ENCODE results near the gene SLC23A2.
"Not testable (repeated sequence)": the region's sequence is repeated elsewhere in the genome, so short reads cannot be mapped to it uniquely, and the experiment has no call there.

The SLC23A2 gene

DNA sequence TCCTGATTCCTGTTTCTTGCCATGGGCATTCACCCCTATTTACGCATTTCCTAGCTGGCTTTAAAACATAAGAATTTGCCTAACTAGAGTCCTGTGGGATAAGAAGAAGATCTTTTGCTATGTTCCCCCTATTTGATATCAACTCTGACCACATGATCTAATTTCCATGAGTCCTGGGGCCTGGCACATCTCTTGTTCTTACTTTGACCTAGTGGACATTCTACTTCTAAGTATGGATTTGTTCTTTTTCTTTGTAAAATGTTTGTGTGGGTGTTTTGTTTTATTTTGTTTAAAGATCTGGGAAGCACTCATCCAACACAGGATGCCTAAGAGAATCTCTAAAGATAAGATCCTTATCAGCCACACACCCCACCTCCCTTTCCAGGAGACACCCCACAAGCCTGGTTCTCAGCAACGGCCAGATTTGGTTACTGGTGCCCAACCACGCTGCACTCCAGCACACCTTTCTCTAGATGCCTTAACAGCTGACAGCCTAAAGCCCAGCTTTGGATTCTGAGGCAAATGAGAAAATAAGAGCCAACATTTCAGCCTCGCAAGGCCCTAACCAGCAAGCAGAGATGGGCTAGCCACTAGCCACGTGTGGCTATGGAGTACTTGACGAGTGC lies 74.7 kb downstream of the SLC23A2 start:
- Histone ChIP-seq H3K27ac (ENCODE audit: low read length) (peak overlapping the region; percentile 46), H3K36me3 (ENCODE audit: control insufficient read depth in 1 of 2, insufficient read depth in 2 of 2, low read length in 2 of 2) (peaks cover 0 to 4% of the 10 kb centered on the region in 2 donors), H3K9me3 (ENCODE audit: control insufficient read depth in 1 of 2, low read length in 2 of 2) (no peaks in the 10 kb centered on the region), H3K4me3 (ENCODE audit: low read depth in 1 of 2, low read length in 2 of 2) (no peak overlapping the region), H3K27me3 (ENCODE audit: low read depth, low read length) (no peaks in the 10 kb centered on the region), H3K4me1 (ENCODE audit: control insufficient read depth in 1 of 2, insufficient read depth in 2 of 2, low read length in 2 of 2) (peaks cover 0 to 10% of the 10 kb centered on the region in 2 donors)

DNA sequence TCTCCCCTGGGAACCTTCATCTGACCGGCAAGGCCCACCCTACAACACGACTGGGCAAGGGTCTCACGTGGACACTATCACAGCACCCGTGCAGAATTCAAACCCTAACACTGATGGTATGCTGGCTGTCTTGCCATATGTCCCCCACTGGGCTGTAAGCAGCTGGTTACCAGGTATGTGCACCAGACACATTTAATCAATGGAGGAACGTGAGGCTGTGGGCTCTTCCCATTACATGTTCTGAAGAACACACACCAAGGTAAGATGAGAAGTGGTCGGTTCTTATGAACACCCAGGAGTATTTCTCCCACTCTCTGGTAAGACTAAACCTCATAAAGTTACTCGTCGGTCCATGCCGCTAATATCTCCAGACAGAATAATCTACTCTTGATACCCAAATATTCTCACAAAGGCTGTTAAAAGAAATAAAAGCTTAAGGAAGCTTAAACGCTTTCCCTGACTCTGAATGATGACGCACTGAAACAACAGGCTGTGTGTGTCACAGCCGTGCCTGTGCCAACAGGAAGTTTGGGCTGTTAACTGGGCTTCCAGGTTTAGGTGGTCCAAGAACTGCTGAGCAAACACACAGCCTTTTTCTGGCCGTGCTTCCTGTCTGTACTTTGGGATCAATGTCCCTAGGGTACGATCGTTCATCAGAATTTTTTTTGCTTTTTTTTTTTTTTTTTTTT lies 75.3 kb downstream of the SLC23A2 start:
- peaks cover 0 to 10% of the 10 kb centered on the region in 2 donors for H3K4me1 ChIP-seq (ENCODE audit: control insufficient read depth in 1 of 2, insufficient read depth in 2 of 2, low read length in 2 of 2)
- H3K4me3 ChIP-seq (ENCODE audit: low read depth in 1 of 2, low read length in 2 of 2) = no peak overlapping the region
- H3K27me3 ChIP-seq (ENCODE audit: low read depth, low read length) = no peaks in the 10 kb centered on the region
- H3K9me3 ChIP-seq (ENCODE audit: control insufficient read depth in 1 of 2, low read length in 2 of 2) = no peaks in the 10 kb centered on the region
- H3K27ac ChIP-seq (ENCODE audit: low read length) = peak overlapping the region; percentile 46
- no peaks in the 10 kb centered on the region for H3K36me3 ChIP-seq (ENCODE audit: control insufficient read depth in 1 of 2, insufficient read depth in 2 of 2, low read length in 2 of 2)

DNA sequence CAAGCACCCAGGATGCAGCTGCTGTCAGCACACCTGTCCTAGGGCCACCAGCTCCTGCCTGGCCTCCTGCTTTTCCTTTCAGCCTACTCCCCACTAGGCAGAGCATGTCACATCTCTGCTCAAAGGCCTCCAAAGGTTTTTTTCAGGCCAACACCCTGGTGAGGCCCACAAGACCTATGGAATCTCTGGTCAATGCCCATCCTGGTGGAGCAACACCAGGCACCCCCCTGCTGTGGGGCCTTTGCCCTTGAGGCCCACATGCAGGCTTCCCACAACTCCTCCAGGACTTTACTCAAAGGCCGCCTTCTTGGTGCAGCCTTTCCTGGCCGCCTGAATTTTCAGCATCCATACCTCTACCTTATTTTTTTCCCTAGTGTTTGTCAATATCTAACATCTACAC lies 76.9 kb downstream of the SLC23A2 start:
- H3K9me3 ChIP-seq (ENCODE audit: control insufficient read depth in 1 of 2, low read length in 2 of 2) = no peaks in the 10 kb centered on the region
- no peaks in the 10 kb centered on the region for H3K27me3 ChIP-seq (ENCODE audit: low read depth, low read length)
- H3K4me1 ChIP-seq (ENCODE audit: control insufficient read depth in 1 of 2, insufficient read depth in 2 of 2, low read length in 2 of 2) = peaks cover 0 to 10% of the 10 kb centered on the region in 2 donors
- no peak overlapping the region for H3K4me3 ChIP-seq (ENCODE audit: low read depth in 1 of 2, low read length in 2 of 2)
- no peak overlapping the region for H3K27ac ChIP-seq (ENCODE audit: low read length)
- H3K36me3 ChIP-seq (ENCODE audit: control insufficient read depth in 1 of 2, insufficient read depth in 2 of 2, low read length in 2 of 2) = no peaks in the 10 kb centered on the region

DNA sequence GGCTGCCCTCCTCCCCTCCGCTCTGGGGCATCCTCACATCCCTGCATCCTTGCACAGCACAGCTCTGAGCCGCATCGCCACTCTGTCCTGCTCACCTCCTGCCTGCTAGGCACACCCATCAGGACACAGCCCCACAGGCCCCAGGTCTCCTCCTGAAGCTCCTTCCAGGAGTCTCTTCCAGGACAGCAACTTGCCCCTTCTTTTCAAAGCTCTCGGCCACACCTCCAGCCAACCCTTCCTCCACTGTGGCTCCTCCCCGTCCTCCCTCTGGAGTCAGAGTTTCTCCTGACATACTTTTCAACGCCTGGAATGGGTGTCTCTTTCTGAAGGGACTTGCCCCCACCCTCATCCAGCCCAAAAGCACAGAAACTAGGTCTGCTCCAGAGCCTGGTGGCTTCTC lies 77.3 kb downstream of the SLC23A2 start:
- Histone ChIP-seq H3K27me3 (ENCODE audit: low read depth, low read length) (no peaks in the 10 kb centered on the region), H3K27ac (ENCODE audit: low read length) (no peak overlapping the region), H3K9me3 (ENCODE audit: control insufficient read depth in 1 of 2, low read length in 2 of 2) (no peaks in the 10 kb centered on the region), H3K4me3 (ENCODE audit: low read depth in 1 of 2, low read length in 2 of 2) (no peak overlapping the region), H3K36me3 (ENCODE audit: control insufficient read depth in 1 of 2, insufficient read depth in 2 of 2, low read length in 2 of 2) (no peaks in the 10 kb centered on the region), H3K4me1 (ENCODE audit: control insufficient read depth in 1 of 2, insufficient read depth in 2 of 2, low read length in 2 of 2) (peaks cover 0 to 10% of the 10 kb centered on the region in 2 donors)

DNA sequence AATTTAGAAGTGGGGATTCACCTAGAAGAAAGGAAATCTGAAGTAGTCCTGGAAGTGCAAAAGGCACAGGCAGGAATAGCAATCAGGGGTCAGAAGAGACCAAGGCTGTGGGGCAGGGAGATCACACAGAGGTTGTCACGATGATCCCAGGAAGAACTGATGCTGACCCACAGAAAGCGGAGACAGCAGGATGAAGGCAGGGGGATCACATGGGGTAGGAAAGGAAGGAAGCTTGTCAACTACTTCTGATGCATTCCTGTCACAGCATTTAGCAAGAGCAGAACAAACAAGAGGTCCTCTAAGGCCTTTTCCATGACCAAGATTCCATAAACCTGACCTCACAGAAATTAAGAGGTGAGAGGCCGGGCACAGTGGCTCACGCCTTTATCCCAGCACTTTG lies 79.1 kb downstream of the SLC23A2 start:
- H3K27ac ChIP-seq (ENCODE audit: low read length) = no peak overlapping the region

DNA sequence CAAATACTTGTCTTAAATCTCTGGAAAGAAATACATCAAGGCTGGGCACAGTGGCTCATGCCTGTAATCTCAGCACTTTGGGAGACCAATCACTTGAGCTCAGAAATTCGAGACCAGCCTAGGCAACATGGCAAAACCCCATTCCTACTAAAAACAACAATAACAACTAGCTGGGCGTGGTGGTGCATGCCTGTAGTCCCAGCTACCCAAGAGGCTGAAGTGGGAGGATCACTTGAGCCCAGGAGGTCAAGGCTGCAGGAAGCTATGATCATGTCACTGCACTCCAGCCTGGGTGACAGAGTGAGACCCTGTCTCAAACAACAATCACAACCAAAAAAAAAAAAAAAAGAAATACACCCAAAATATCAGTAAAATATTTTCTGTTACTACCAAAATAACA lies 80.0 kb downstream of the SLC23A2 start:
- H3K27ac ChIP-seq (ENCODE audit: low read length); H3K4me3 ChIP-seq (ENCODE audit: low read depth in 1 of 2, low read length in 2 of 2); H3K9me3 ChIP-seq (ENCODE audit: control insufficient read depth in 1 of 2, low read length in 2 of 2); H3K4me1 ChIP-seq (ENCODE audit: control insufficient read depth in 1 of 2, insufficient read depth in 2 of 2, low read length in 2 of 2); H3K27me3 ChIP-seq (ENCODE audit: low read depth, low read length); H3K36me3 ChIP-seq (ENCODE audit: control insufficient read depth in 1 of 2, insufficient read depth in 2 of 2, low read length in 2 of 2): not testable (repeated sequence)

More for the DNA sequence above, 79.1 kb downstream of the SLC23A2 start:
- Histone ChIP-seq H3K9me3 (ENCODE audit: control insufficient read depth in 1 of 2, low read length in 2 of 2) (no peaks in the 10 kb centered on the region), H3K4me1 (ENCODE audit: control insufficient read depth in 1 of 2, insufficient read depth in 2 of 2, low read length in 2 of 2) (peaks cover 5 to 9% of the 10 kb centered on the region in 2 donors), H3K4me3 (ENCODE audit: low read depth in 1 of 2, low read length in 2 of 2) (no peak overlapping the region), H3K36me3 (ENCODE audit: control insufficient read depth in 1 of 2, insufficient read depth in 2 of 2, low read length in 2 of 2) (no peaks in the 10 kb centered on the region), H3K27me3 (ENCODE audit: low read depth, low read length) (no peaks in the 10 kb centered on the region)

DNA sequence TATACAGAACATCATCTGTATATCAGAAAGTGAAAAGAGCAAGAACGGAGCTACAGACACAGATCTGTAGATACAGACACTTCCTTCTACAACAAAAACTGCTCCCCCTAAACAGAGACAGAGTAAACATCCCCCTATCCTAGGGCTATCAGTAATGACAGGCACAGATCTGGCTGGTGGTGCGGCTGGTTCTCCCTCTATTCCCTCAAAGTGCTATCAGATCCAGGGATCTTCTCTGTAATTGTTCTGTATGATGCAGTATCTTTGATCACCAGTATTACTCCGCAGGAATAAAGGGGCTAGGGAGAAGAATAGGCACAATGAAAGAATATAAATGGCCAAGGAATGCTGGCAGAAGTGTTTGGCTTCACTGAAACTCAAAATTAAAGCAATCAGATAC lies 80.7 kb downstream of the SLC23A2 start:
- Histone ChIP-seq H3K4me1 (ENCODE audit: control insufficient read depth in 1 of 2, insufficient read depth in 2 of 2, low read length in 2 of 2) (peaks cover 0 to 5% of the 10 kb centered on the region in 2 donors), H3K27ac (ENCODE audit: low read length) (no peak overlapping the region), H3K4me3 (ENCODE audit: low read depth in 1 of 2, low read length in 2 of 2) (no peak overlapping the region), H3K36me3 (ENCODE audit: control insufficient read depth in 1 of 2, insufficient read depth in 2 of 2, low read length in 2 of 2) (no peaks in the 10 kb centered on the region), H3K9me3 (ENCODE audit: control insufficient read depth in 1 of 2, low read length in 2 of 2) (no peaks in the 10 kb centered on the region), H3K27me3 (ENCODE audit: low read depth, low read length) (no peaks in the 10 kb centered on the region)

DNA sequence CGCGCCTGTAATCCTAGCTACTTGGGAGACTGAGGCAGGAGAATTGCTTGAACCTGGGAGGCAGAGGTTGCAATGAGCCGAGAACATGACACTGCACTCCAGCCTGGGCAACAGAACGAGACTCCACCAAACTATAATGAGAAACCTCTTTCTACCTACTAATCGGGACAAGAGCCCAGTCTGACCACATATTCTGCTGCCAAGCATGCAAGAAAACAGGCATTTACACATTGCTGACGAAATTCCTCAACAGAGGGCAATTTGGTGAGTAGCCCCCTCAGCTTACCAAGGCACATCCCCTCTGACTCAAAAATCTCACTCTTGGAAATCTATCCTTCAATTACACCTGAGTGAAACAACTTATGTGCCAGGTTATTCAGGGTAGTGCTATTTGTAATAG lies 81.2 kb downstream of the SLC23A2 start:
- no peak overlapping the region for H3K27ac ChIP-seq (ENCODE audit: low read length)
- H3K4me3 ChIP-seq (ENCODE audit: low read depth in 1 of 2, low read length in 2 of 2) = no peak overlapping the region
- no peaks in the 10 kb centered on the region for H3K9me3 ChIP-seq (ENCODE audit: control insufficient read depth in 1 of 2, low read length in 2 of 2)
- H3K36me3 ChIP-seq (ENCODE audit: control insufficient read depth in 1 of 2, insufficient read depth in 2 of 2, low read length in 2 of 2) = no peaks in the 10 kb centered on the region
- peaks cover 0 to 5% of the 10 kb centered on the region in 2 donors for H3K4me1 ChIP-seq (ENCODE audit: control insufficient read depth in 1 of 2, insufficient read depth in 2 of 2, low read length in 2 of 2)
- no peaks in the 10 kb centered on the region for H3K27me3 ChIP-seq (ENCODE audit: low read depth, low read length)

DNA sequence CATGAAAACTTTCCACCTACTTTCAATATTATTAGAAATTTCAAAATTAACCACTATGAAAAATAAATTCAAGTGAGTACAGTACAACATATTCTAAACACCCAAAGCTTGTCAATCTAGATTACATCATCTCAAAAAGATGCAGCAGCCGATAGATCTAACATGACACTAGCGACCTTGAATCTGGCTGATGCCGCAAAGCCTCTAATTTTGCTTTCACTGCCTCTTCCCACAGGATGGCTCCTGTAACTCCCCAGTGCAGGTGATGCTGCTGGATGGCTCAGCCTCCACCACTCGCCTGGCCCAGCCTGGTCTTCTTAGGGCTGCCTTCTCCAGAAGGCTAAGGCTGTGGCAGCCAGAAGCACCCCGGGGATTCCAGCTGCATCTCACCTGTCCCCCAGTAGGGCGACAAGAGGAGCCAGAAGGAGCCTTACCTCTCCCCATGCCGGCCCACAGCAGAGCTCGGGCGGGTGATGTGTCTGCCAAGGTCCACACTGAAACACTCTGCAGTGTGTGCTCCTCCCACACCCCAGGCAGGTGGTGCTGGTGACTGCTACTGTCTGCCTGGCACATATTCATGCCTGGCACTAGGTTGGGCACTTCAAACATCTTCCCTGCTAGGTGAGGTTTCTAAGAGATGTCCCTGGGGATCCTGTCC lies 82.1 kb downstream of the SLC23A2 start:
- Histone ChIP-seq H3K27ac (ENCODE audit: low read length) (no peak overlapping the region), H3K4me1 (ENCODE audit: control insufficient read depth in 1 of 2, insufficient read depth in 2 of 2, low read length in 2 of 2) (peaks cover 0 to 5% of the 10 kb centered on the region in 2 donors)

DNA sequence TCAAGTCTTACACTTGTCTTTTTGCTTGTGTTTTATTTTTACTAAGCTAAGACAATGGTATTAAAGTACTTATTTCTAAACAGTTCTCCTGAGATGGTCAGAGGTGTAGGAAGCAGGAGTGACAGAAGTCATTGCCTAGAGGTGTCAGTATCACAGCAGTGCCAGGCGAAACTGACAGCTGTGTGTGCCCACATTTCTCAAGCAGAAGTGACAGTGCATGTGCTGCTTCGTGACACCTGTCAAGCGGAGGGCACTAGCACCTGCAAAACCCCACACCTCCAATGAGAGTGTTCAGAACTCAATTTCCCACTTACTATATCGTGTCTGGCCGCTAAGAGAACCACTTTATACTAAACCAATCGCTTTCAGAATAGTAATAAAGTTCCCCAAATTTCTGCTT lies 82.8 kb downstream of the SLC23A2 start:
- Histone ChIP-seq H3K4me1 (ENCODE audit: control insufficient read depth in 1 of 2, insufficient read depth in 2 of 2, low read length in 2 of 2) (peaks cover 0 to 5% of the 10 kb centered on the region in 2 donors), H3K27me3 (ENCODE audit: low read depth, low read length) (no peaks in the 10 kb centered on the region), H3K36me3 (ENCODE audit: control insufficient read depth in 1 of 2, insufficient read depth in 2 of 2, low read length in 2 of 2) (no peaks in the 10 kb centered on the region), H3K4me3 (ENCODE audit: low read depth in 1 of 2, low read length in 2 of 2) (no peak overlapping the region), H3K27ac (ENCODE audit: low read length) (no peak overlapping the region), H3K9me3 (ENCODE audit: control insufficient read depth in 1 of 2, low read length in 2 of 2) (no peaks in the 10 kb centered on the region)

More for the DNA sequence above, 82.1 kb downstream of the SLC23A2 start:
- Histone ChIP-seq H3K4me3 (ENCODE audit: low read depth in 1 of 2, low read length in 2 of 2) (no peak overlapping the region), H3K9me3 (ENCODE audit: control insufficient read depth in 1 of 2, low read length in 2 of 2) (no peaks in the 10 kb centered on the region), H3K36me3 (ENCODE audit: control insufficient read depth in 1 of 2, insufficient read depth in 2 of 2, low read length in 2 of 2) (no peaks in the 10 kb centered on the region), H3K27me3 (ENCODE audit: low read depth, low read length) (no peaks in the 10 kb centered on the region)

DNA sequence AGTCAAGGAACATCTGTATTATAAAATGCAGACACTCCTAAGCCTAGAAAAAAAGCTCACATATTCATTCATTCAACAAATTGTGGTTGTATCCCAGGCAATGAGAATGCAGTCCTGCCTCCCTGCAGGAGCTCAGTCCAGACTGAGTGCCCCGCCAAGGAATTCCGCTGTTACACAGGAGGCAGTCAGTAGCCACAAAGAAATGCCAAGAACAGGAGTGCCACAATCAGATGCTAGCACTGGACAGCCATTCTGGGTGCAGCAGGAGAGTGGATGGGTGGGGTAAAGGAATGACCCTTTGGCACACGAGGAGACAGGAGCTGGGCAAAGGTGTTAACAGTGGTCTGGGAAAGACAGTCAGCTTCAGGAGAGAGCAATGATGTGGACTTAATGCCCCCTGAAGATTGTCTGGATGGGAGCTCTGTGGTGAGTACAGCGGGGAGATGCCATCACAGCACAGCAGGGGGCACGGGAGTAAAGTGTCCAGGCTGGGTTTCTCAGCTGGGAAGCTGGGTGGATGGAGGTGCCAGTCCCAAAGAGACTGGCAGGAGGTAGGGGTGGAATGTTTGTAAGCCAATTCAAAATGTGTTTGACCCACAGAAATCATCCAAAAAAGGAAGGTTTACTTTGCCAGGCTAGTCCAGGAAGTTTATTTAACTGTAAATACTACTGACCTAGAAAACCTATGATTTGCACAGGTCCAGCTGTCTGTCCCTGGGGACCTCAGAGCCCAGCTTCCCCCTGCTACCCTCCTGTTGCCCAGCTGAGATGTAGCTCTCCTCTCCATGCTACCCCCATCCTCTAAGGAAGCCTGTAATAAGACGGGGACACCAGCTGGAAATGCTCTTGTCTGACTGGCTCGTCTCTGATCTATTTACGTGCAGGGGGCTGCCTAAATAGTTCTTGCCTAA lies 84.1 kb downstream of the SLC23A2 start:
- Histone ChIP-seq H3K27ac (ENCODE audit: low read length) (no peak overlapping the region), H3K4me3 (ENCODE audit: low read depth in 1 of 2, low read length in 2 of 2) (no peak overlapping the region), H3K27me3 (ENCODE audit: low read depth, low read length) (no peaks in the 10 kb centered on the region), H3K9me3 (ENCODE audit: control insufficient read depth in 1 of 2, low read length in 2 of 2) (no peaks in the 10 kb centered on the region), H3K36me3 (ENCODE audit: control insufficient read depth in 1 of 2, insufficient read depth in 2 of 2, low read length in 2 of 2) (peaks cover 0 to 9% of the 10 kb centered on the region in 2 donors), H3K4me1 (ENCODE audit: control insufficient read depth in 1 of 2, insufficient read depth in 2 of 2, low read length in 2 of 2) (peaks cover 0 to 5% of the 10 kb centered on the region in 2 donors)

Data from muscle layer of duodenum (tissue), 2 donors.